Subcutaneous preadipocyte (primary cell): Measurements from ENCODE around the gene GATAD2A. TPM values are rescaled to one million over a fixed set of nuclear protein-coding genes. Genes with fewer than 3 reads are reported as not detected.

Experiments
- small RNA-seq: library from RNA; depleted of rRNA; stranded (forward); fragments of <200 nt; gene quantifications from one replicate; pipeline ENCODE3, GENCODE V24; 2012
- total RNA-seq: library from RNA; depleted of rRNA; stranded (reverse); fragments of >200 nt; gene quantifications from 2 replicates; pipeline ENCODE4 v1.2.3, GENCODE V29; 2012

GATAD2A gene, protein sequence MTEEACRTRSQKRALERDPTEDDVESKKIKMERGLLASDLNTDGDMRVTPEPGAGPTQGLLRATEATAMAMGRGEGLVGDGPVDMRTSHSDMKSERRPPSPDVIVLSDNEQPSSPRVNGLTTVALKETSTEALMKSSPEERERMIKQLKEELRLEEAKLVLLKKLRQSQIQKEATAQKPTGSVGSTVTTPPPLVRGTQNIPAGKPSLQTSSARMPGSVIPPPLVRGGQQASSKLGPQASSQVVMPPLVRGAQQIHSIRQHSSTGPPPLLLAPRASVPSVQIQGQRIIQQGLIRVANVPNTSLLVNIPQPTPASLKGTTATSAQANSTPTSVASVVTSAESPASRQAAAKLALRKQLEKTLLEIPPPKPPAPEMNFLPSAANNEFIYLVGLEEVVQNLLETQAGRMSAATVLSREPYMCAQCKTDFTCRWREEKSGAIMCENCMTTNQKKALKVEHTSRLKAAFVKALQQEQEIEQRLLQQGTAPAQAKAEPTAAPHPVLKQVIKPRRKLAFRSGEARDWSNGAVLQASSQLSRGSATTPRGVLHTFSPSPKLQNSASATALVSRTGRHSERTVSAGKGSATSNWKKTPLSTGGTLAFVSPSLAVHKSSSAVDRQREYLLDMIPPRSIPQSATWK
- total RNA-seq = 50.0 and 71.4 TPM in 2 replicates

DNA sequence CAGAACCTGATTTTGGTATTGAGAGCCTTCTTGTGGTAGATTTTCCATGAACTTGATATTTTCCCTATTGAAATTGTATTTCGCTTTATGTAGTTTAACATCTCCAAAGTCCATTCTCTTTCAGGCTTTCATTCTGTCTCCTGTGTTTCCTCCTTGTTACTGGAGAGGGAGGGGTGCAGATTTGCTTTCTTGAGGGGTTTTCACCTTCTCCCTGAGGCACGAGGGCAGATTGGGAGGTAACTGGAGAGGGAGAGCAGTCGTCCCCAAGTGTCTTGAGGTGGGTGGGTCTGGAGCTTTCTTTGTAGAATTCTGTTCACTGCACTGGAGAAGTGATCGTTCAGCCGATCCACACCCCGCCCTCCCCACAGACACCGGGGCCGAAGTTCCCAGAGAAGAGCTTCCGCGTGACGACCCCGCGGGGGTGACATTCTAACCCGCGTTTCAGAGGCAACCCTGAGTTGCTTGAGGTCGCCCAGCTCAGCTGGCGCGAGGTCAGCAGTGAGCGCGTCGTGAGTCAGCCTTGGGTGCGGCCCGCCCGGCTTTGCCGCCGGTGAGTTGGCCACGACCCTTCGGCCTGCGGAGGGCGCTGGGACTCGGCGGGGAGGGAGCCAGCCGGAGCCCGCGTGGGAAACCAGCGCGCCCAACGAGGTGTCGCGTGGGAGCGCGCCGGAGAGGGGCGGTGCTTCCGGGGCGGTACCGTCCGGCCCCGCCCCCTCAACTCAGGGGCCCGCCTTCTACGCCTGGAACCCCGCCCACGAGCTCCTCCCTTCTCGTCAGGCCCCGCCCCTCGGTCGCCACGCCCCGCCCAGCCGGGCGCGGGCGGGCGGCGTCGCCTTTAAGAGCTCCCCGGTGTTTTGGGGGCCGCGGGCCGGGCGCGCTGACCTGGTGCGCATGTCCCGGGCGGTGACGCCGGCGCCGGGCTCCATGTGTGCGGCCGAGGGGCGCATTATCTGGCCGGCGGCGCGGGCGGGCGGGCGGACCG is at the start of gene GATAD2A:
Gene GATAD2A, plus strand, starts transcription at position 797 of the 982 bp plus-strand sequence. CDS start 59,671 bp downstream, outside the sequence.

GRCh38 chr19:19514881-19515641 is 109.6 kb downstream of the GATAD2A start, which contains the start of gene TSSK6:
Gene TSSK6, minus strand, starts transcription at chr19:19515548. Its CDS starts 121 bp downstream, at chr19:19515427.

DNA sequence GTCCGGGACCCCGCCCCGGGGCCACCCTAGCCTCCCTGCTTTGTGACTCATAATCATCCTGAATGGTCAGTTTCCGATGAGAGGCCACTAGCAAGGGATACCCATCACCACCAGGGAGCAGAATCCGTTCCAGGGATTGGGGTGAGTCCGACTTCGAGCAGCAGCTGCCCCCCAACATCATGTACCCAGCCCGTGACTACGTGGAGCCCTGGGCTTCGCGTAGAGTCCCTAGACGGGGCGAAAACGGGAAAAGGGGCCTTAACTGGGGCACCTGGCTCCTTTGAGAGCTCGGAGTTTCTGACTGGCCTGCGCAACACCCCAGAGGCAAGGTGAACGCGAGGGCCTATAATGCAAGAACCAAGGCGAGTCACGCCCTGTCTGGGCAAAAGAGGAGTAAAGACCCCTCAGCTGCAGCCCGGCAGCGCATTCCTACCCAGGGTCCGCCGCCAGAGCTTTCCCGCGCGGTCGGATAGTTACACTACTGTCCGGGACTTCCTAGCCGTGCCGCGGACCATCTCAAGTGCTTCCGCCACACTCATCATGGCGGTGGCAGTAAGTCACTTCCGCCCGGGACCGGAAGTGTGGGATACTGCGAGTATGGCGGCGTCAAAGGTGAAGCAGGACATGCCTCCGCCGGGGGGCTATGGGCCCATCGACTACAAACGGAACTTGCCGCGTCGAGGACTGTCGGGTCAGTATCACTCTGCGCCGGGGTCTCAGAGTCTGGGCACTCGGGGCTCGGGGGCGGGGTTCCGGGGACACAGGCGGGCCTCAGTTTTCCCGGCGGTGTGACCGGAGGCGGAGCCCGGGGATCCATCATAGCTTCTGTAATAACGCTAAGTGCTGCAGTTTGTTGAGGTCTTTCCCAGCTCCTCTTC is 110.4 kb downstream of the GATAD2A start, which contains the start of gene NDUFA13:
Gene NDUFA13, plus strand, starts transcription at position 584 of the 878 bp plus-strand sequence. Its CDS starts 14 bp downstream, at position 598.

GRCh38 chr19:19528721-19529490 is 123.4 kb downstream of the GATAD2A start, which contains the start of gene YJEFN3:
Gene YJEFN3, plus strand, starts transcription at chr19:19528911. Its CDS starts 22 bp downstream, at chr19:19528933.

DNA sequence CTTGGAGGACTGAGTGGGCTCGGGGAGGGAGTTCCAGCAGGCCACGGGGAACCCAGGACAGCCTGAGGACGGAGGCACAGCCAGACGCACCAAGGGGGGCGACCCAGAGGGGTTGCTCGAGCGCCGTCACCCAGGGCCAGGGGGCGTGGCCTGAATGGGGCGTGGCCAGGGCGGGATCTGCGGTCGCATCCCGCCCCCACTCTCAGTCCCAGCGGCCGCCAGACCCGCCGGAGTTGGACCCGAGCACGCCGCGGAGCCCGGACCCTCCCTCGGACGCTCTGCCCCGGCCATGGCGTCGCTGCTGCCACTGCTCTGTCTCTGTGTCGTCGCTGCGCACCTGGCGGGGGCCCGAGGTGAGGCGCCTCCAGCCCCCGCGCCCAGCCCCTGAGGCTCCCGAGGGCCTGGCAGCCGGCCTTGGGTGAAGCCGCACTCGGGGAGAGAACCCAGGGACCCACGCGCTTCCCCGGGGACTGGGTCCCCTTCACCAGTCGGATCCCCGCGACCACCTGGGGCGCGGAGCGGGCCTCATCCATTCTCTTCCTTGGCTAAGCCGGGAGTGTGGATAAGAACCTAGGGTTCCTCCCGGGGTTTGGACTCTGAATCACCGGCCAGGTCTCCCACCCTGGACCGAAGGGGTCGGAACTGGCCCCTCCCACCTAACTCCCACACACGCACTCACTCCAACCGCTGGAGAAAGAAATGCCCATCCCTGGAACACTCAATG is 132.7 kb downstream of the GATAD2A start, which contains the start of gene CILP2:
Gene CILP2, plus strand, starts transcription at position 205 of the 724 bp plus-strand sequence. Its CDS starts 85 bp downstream, at position 290.

Small RNA genes within 50 kb of the gene (small RNA-seq; reads per million reads assigned to genes)
- gene MIR640 = not detected

Other genes with a start within 250 kb of the GATAD2A start
- not detected in 2 replicates for gene MEF2B, start 235.4 kb upstream of the GATAD2A start, total RNA-seq
- gene BORCS8, start 213.5 kb upstream of the GATAD2A start, total RNA-seq = 16.5 and 17.0 TPM in 2 replicates
- gene RFXANK, start 213.4 kb upstream of the GATAD2A start, total RNA-seq = 49.7 and 50.3 TPM in 2 replicates
- 9.6 TPM in 2 replicates for gene NR2C2AP, start 202.3 kb upstream of the GATAD2A start, total RNA-seq
- gene NCAN, start 193.7 kb upstream of the GATAD2A start, total RNA-seq = under 0.01 TPM in 1 of 2 replicates, not detected in the other
- 0.20 TPM in 1 of 2 replicates, not detected in the other for gene TM6SF2, start 132.4 kb upstream of the GATAD2A start, total RNA-seq
- gene SUGP1, start 85.2 kb upstream of the GATAD2A start, total RNA-seq = 22.8 and 28.5 TPM in 2 replicates
- 33.8 and 39.1 TPM in 2 replicates for gene MAU2, start 84.8 kb upstream of the GATAD2A start, total RNA-seq
- 2.2 and 2.7 TPM in 2 replicates for gene TSSK6, start 109.9 kb downstream of the GATAD2A start, total RNA-seq
- 140 and 223 TPM in 2 replicates for gene NDUFA13, start 110.5 kb downstream of the GATAD2A start, total RNA-seq
- under 0.01 and 0.20 TPM in 2 replicates for gene YJEFN3, start 123.2 kb downstream of the GATAD2A start, total RNA-seq
- 0.78 and 1.1 TPM in 2 replicates for gene CILP2, start 132.6 kb downstream of the GATAD2A start, total RNA-seq
- 3.3 and 5.5 TPM in 2 replicates for gene PBX4, start 213.0 kb downstream of the GATAD2A start, total RNA-seq
- gene LPAR2, start 222.5 kb downstream of the GATAD2A start, total RNA-seq = 1.1 and 2.2 TPM in 2 replicates
- gene GMIP, start 238.0 kb downstream of the GATAD2A start, total RNA-seq = 3.3 and 7.2 TPM in 2 replicates